H1 (cell line): ENCODE results near the gene TUNAR. TPM values are rescaled to one million over a fixed set of nuclear protein-coding genes. Genes with fewer than 3 reads are reported as not detected.

ENCODE experiments used
- JUND ChIP-seq: IDR thresholded peaks from 2 replicates; pipeline ENCODE4 v1.6.1; 2011; ENCODE audit warnings: mild to moderate bottlenecking, improper control_type of control experiment, low read length
- MAFK ChIP-seq: IDR thresholded peaks from 2 replicates; pipeline ENCODE4 v1.6.1; 2012; ENCODE audit warnings: low read depth, mild to moderate bottlenecking, improper control_type of control experiment, low read length
- POU5F1 ChIP-seq: IDR thresholded peaks from 2 replicates; pipeline ENCODE4 v1.6.1; 2011; ENCODE audit warnings: low read depth, mild to moderate bottlenecking, low read length, moderate library complexity
- SIN3A ChIP-seq, 2 experiments: IDR thresholded peaks in 1 of 2; conservative IDR thresholded peaks in 1 of 2; 2 replicates each; pipeline ENCODE4 v1.6.1; 2011 to 2012; ENCODE audit warnings: low read length in 2 of 2, improper control_type of control experiment in 1 of 2, low read depth in 1 of 2, mild to moderate bottlenecking in 1 of 2
- SIRT6 ChIP-seq: IDR thresholded peaks from one replicate; pipeline ENCODE4 v1.7.1; 2012; ENCODE audit warnings: low read length, inconsistent platforms
- SP1 ChIP-seq: IDR thresholded peaks from 2 replicates; pipeline ENCODE4 v1.6.1; 2011; ENCODE audit warnings: low read depth, low read length
- TAF1 ChIP-seq: IDR thresholded peaks from 2 replicates; pipeline ENCODE4 v1.6.1; 2011; ENCODE audit warnings: mild to moderate bottlenecking, low read depth, low read length
- TAF7 ChIP-seq: optimal IDR thresholded peaks from 2 replicates; pipeline ENCODE3; 2011; ENCODE audit warnings: low read depth, mild to moderate bottlenecking, inconsistent platforms, low read length, moderate library complexity, borderline replicate concordance
- TCF12 ChIP-seq: IDR thresholded peaks from 2 replicates; pipeline ENCODE4 v1.6.1; 2011; ENCODE audit warnings: low read depth, mild to moderate bottlenecking, low read length
- TEAD4 ChIP-seq: IDR thresholded peaks from 2 replicates; pipeline ENCODE4 v1.6.1; 2012; ENCODE audit warnings: low read depth, low read length, inconsistent platforms, mixed read lengths
- polyA plus RNA-seq, 7 experiments: library from polyadenylated mRNA; depleted of rRNA in 3 of 7; stranded (reverse) in 5 of 7; unstranded in 2 of 7; fragments of >200 nt in 5 of 7; fragments of 200-250 nt in 2 of 7; gene quantifications; 1 replicate in 5 of 7; 2 replicates in 1 of 7; 4 replicates in 1 of 7; pipeline versions ENCODE4 v1.2.1 to v1.2.3, GENCODE V29; 2011 to 2013; ENCODE audit warnings: missing spikeins in 2 of 7, mixed read lengths in 2 of 7
- total RNA-seq: library from RNA; stranded (reverse); fragmentation: NEBNext Ultra II Directional; extraction: Animal tissue kit (Norgen Biotek cat#: 25700); gene quantifications from 2 replicates; pipeline ENCODE4 v1.2.1, GENCODE V29; 2021
- TF ChIP-seq, protein P1 (sequence below): fragments of 300-600 bp; sonication (generic); IDR thresholded peaks from 2 replicates; pipeline ENCODE4 v1.7.1; 2012; ENCODE audit warnings: low read length, moderate library complexity, mild to moderate bottlenecking, inconsistent platforms; ENCODE audit not compliant: insufficient replicate concordance

Gene TUNAR
- total and polyA plus RNA-seq, 2 of the 8 experiments (the other 6 are each of a cell fraction or from before 2014, with no cell fraction given): 12.8 to 63.9 TPM

DNA sequence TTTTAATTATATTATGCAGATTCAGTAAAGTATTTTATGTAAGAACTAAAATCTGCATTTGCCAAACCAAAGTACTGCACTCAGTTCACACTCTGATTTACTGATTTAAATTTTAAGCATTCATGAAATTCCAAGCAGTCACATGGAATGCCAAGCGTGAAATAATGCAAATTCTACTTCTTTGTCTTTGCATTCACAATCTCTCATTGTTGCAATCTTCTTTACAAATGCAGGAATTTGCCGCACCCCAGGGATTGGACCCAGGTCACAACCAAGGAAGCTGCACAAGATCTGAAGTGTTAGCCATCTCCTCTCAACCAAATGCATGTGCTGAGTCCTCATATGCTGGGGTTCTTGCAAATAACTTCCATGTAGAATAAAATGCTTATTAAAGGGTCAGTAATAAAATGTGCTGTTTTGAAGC lies 71.9 kb downstream of the TUNAR start (continued):
- TF ChIP-seq, protein P1, sequence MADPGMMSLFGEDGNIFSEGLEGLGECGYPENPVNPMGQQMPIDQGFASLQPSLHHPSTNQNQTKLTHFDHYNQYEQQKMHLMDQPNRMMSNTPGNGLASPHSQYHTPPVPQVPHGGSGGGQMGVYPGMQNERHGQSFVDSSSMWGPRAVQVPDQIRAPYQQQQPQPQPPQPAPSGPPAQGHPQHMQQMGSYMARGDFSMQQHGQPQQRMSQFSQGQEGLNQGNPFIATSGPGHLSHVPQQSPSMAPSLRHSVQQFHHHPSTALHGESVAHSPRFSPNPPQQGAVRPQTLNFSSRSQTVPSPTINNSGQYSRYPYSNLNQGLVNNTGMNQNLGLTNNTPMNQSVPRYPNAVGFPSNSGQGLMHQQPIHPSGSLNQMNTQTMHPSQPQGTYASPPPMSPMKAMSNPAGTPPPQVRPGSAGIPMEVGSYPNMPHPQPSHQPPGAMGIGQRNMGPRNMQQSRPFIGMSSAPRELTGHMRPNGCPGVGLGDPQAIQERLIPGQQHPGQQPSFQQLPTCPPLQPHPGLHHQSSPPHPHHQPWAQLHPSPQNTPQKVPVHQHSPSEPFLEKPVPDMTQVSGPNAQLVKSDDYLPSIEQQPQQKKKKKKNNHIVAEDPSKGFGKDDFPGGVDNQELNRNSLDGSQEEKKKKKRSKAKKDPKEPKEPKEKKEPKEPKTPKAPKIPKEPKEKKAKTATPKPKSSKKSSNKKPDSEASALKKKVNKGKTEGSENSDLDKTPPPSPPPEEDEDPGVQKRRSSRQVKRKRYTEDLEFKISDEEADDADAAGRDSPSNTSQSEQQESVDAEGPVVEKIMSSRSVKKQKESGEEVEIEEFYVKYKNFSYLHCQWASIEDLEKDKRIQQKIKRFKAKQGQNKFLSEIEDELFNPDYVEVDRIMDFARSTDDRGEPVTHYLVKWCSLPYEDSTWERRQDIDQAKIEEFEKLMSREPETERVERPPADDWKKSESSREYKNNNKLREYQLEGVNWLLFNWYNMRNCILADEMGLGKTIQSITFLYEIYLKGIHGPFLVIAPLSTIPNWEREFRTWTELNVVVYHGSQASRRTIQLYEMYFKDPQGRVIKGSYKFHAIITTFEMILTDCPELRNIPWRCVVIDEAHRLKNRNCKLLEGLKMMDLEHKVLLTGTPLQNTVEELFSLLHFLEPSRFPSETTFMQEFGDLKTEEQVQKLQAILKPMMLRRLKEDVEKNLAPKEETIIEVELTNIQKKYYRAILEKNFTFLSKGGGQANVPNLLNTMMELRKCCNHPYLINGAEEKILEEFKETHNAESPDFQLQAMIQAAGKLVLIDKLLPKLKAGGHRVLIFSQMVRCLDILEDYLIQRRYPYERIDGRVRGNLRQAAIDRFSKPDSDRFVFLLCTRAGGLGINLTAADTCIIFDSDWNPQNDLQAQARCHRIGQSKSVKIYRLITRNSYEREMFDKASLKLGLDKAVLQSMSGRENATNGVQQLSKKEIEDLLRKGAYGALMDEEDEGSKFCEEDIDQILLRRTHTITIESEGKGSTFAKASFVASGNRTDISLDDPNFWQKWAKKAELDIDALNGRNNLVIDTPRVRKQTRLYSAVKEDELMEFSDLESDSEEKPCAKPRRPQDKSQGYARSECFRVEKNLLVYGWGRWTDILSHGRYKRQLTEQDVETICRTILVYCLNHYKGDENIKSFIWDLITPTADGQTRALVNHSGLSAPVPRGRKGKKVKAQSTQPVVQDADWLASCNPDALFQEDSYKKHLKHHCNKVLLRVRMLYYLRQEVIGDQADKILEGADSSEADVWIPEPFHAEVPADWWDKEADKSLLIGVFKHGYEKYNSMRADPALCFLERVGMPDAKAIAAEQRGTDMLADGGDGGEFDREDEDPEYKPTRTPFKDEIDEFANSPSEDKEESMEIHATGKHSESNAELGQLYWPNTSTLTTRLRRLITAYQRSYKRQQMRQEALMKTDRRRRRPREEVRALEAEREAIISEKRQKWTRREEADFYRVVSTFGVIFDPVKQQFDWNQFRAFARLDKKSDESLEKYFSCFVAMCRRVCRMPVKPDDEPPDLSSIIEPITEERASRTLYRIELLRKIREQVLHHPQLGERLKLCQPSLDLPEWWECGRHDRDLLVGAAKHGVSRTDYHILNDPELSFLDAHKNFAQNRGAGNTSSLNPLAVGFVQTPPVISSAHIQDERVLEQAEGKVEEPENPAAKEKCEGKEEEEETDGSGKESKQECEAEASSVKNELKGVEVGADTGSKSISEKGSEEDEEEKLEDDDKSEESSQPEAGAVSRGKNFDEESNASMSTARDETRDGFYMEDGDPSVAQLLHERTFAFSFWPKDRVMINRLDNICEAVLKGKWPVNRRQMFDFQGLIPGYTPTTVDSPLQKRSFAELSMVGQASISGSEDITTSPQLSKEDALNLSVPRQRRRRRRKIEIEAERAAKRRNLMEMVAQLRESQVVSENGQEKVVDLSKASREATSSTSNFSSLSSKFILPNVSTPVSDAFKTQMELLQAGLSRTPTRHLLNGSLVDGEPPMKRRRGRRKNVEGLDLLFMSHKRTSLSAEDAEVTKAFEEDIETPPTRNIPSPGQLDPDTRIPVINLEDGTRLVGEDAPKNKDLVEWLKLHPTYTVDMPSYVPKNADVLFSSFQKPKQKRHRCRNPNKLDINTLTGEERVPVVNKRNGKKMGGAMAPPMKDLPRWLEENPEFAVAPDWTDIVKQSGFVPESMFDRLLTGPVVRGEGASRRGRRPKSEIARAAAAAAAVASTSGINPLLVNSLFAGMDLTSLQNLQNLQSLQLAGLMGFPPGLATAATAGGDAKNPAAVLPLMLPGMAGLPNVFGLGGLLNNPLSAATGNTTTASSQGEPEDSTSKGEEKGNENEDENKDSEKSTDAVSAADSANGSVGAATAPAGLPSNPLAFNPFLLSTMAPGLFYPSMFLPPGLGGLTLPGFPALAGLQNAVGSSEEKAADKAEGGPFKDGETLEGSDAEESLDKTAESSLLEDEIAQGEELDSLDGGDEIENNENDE: peak; percentile 89
- TF ChIP-seq JUND (peak; percentile 21; the same call in 1 of the 2 replicates), SIN3A (conservative IDR thresholded peaks at IDR 0.05 in 1 of 2, IDR thresholded peaks at IDR 0.05 in 1 of 2; ENCODE audit: low read depth in 1 of 2, low read length in 2 of 2) (0 out of 4 replicates have a peak, but pooled peaks of 1 of the 2 experiments have one; percentile 44), MAFK (no peak; the same call in 1 of the 2 replicates), SIRT6 (no peak), TAF7 (peak; percentile 44), TAF1 (peak; percentile 54; the same call in 1 of the 2 replicates), POU5F1 (peak; percentile 87; the same call in 1 of the 2 replicates), TEAD4 (peak; percentile 100), TCF12 (peak; percentile 78; the same call in 1 of the 2 replicates), SP1 (peak; percentile 94)
